ENCODE data around the gene SRPX.

DNA sequence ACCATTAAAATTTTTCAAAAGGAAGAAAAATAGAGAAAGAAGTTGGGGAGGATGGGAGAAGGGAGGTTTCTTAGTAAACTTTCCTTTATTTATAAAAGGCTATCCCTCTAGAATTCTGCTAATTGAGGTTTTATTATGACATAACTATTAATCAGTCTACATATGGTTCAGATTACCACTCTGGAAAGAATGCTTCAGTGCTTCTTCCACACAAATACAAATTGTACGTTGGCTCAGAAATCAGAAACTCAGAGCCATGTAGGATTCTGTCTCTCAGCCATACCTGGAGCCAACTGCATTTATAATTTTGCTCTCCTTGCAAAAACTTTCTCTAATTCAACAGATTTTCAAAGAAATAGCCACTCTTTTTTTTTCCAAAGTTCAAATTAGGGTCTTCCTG, 37.1 kb downstream of the SRPX start:
- TF ChIP-seq TCF3 (IDR thresholded peaks at IDR 0.05; ENCODE audit: borderline replicate concordance, insufficient read depth, low read depth, low read length) (no peak), YBX1 (IDR thresholded peaks at IDR 0.05) (no peak), ZNF274 (IDR thresholded peaks at IDR 0.05; ENCODE audit: insufficient read depth, insufficient read length) (no peak), WRNIP1 (IDR thresholded peaks at IDR 0.05; ENCODE audit: borderline replicate concordance, low read depth, low read length) (no peak), ZNF24 (IDR thresholded peaks at IDR 0.05) (no peak), NFIC (IDR thresholded peaks at IDR 0.05; ENCODE audit: low read depth, low read length) (no peak), EP300 (IDR thresholded peaks at IDR 0.05; ENCODE audit: borderline replicate concordance in 1 of 2, control insufficient read depth in 1 of 2, low read depth in 2 of 2, low read length in 2 of 2) (no peak), CREB1 (IDR thresholded peaks at IDR 0.05; ENCODE audit: low read depth) (no peak), RAD21 (IDR thresholded peaks at IDR 0.05; ENCODE audit: insufficient read depth, low read depth, low read length) (no peak), MYC (IDR thresholded peaks at IDR 0.05; ENCODE audit: insufficient read depth, insufficient read length, insufficient replicate concordance, low read length, severe bottlenecking) (no peak)
- TF ChIP-seq, protein P1, sequence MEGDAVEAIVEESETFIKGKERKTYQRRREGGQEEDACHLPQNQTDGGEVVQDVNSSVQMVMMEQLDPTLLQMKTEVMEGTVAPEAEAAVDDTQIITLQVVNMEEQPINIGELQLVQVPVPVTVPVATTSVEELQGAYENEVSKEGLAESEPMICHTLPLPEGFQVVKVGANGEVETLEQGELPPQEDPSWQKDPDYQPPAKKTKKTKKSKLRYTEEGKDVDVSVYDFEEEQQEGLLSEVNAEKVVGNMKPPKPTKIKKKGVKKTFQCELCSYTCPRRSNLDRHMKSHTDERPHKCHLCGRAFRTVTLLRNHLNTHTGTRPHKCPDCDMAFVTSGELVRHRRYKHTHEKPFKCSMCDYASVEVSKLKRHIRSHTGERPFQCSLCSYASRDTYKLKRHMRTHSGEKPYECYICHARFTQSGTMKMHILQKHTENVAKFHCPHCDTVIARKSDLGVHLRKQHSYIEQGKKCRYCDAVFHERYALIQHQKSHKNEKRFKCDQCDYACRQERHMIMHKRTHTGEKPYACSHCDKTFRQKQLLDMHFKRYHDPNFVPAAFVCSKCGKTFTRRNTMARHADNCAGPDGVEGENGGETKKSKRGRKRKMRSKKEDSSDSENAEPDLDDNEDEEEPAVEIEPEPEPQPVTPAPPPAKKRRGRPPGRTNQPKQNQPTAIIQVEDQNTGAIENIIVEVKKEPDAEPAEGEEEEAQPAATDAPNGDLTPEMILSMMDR (IDR thresholded peaks at IDR 0.05 in 2 of 3, conservative IDR thresholded peaks at IDR 0.05 in 1 of 3; ENCODE audit: control insufficient read depth in 2 of 3, extremely low read depth in 1 of 3, insufficient read depth in 1 of 3, low read depth in 3 of 3, low read length in 3 of 3): no peak
- TF ChIP-seq, protein P2, sequence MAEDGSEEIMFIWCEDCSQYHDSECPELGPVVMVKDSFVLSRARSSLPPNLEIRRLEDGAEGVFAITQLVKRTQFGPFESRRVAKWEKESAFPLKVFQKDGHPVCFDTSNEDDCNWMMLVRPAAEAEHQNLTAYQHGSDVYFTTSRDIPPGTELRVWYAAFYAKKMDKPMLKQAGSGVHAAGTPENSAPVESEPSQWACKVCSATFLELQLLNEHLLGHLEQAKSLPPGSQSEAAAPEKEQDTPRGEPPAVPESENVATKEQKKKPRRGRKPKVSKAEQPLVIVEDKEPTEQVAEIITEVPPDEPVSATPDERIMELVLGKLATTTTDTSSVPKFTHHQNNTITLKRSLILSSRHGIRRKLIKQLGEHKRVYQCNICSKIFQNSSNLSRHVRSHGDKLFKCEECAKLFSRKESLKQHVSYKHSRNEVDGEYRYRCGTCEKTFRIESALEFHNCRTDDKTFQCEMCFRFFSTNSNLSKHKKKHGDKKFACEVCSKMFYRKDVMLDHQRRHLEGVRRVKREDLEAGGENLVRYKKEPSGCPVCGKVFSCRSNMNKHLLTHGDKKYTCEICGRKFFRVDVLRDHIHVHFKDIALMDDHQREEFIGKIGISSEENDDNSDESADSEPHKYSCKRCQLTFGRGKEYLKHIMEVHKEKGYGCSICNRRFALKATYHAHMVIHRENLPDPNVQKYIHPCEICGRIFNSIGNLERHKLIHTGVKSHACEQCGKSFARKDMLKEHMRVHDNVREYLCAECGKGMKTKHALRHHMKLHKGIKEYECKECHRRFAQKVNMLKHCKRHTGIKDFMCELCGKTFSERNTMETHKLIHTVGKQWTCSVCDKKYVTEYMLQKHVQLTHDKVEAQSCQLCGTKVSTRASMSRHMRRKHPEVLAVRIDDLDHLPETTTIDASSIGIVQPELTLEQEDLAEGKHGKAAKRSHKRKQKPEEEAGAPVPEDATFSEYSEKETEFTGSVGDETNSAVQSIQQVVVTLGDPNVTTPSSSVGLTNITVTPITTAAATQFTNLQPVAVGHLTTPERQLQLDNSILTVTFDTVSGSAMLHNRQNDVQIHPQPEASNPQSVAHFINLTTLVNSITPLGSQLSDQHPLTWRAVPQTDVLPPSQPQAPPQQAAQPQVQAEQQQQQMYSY (CRISPR knock-in tag; IDR thresholded peaks at IDR 0.05): no peak
- TF ChIP-seq, protein P3, sequence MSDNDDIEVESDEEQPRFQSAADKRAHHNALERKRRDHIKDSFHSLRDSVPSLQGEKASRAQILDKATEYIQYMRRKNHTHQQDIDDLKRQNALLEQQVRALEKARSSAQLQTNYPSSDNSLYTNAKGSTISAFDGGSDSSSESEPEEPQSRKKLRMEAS (IDR thresholded peaks at IDR 0.05; ENCODE audit: low read depth, low read length): no peak

Measured in GM12878 (cell line).